ENCODE measurements around the gene KLHL25. TPM values are rescaled to one million over a fixed set of nuclear protein-coding genes. Genes with fewer than 3 reads are reported as not detected.

KLHL25 gene
- total RNA-seq, 1 experiment from 2014 or later, result 18.4 TPM

DNA sequence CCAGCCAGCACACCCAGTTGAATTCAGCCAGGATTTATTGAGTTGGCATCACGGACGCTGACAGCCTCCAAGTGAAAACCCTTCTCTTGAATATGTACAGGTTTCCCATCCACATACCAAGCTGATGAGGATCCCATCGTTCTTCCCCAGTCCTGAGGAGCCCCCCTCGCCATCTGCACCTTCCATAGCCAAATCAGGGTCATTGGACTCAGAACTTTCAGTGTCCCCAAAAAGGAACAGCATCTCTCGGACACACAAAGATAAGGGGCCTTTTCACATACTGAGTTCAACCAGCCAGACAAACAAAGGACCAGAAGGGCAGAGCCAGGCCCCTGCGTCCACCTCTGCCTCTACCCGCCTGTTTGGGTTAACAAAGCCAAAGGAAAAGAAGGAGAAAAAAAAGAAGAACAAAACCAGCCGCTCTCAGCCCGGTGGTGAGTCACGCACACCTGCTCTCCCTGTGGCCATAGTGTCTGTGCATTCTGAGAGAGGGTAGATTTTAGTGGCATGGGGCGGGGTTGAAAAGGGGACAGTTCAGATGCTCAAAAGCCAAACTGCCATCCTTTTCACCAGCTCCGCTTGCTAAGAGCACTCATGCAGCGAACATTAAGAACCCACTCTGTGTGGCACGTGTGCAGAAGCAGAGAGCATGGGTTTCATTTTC, 51.2 kb downstream of the KLHL25 start:
- TF ChIP-seq CTCF (conservative IDR thresholded peaks at IDR 0.05), result no peak
- Histone ChIP-seq H2BK20ac (ENCODE audit: low read depth, low read length, poor library complexity, severe bottlenecking) (no peak overlapping the region), H3K23me2 (ENCODE audit: insufficient read length, low read depth, low read length, poor library complexity, severe bottlenecking) (no peaks in the 10 kb centered on the region), H4K5ac (ENCODE audit: insufficient read length, low read depth, low read length) (no peak overlapping the region), H3K4me1 (ENCODE audit: insufficient read depth, low read length) (no peaks in the 10 kb centered on the region; the same call in 1 of the 2 replicates), H3K23ac (ENCODE audit: insufficient read length, low read depth, low read length) (no peak overlapping the region), H3K14ac (ENCODE audit: insufficient read depth, low read length) (no peak overlapping the region), H2BK5ac (ENCODE audit: insufficient read length, low read length) (no peak overlapping the region), H3T11ph (ENCODE audit: low read length) (no peak overlapping the region), H3K4me2 (ENCODE audit: insufficient read depth, insufficient read length, low read length) (no peak overlapping the region), H3K56ac (ENCODE audit: insufficient read length, low read depth, low read length) (no peak overlapping the region), H4K8ac (replicated peaks; ENCODE audit: insufficient read length, low read depth, low read length) (no peak overlapping the region), H3K18ac (ENCODE audit: insufficient read length, low read depth, low read length) (no peak overlapping the region), H3K9ac (ENCODE audit: extremely low read depth, insufficient read length, low read length) (no peak overlapping the region), H3K27ac (ENCODE audit: insufficient read length, low read depth, low read length) (no peak overlapping the region), H4K20me1 (ENCODE audit: control insufficient read depth, insufficient read depth, insufficient read length) (no peaks in the 10 kb centered on the region), H3K79me1 (ENCODE audit: insufficient read depth, low read depth, low read length, poor library complexity, severe bottlenecking) (no peaks in the 10 kb centered on the region), H3K27me3 (ENCODE audit: insufficient read depth, low read length) (no peaks in the 10 kb centered on the region), H2BK15ac (ENCODE audit: low read depth, low read length) (no peak overlapping the region), H3K4ac (ENCODE audit: low read depth, low read length) (no peak overlapping the region), H3K9me3 (ENCODE audit: control insufficient read depth, low read depth, low read length) (no peaks in the 10 kb centered on the region), H2AK5ac (ENCODE audit: insufficient read length, low read length) (no peak overlapping the region), H4K91ac (ENCODE audit: insufficient read length, low read depth, low read length) (no peak overlapping the region), H3K79me2 (ENCODE audit: insufficient read depth, low read length) (no peaks in the 10 kb centered on the region), H2BK120ac (ENCODE audit: low read depth, low read length, poor library complexity, severe bottlenecking) (no peak overlapping the region), H2BK12ac (ENCODE audit: insufficient read length, low read depth, low read length) (no peak overlapping the region), H2AFZ (ENCODE audit: low read length) (no peak overlapping the region)
- DNase-seq, result no peak
- peaks cover 26 to 70% (median 64%) of the 10 kb centered on the region in 3 experiments; a peak in 6 of 7 replicates for H3K36me3 Mint-ChIP-seq (ENCODE audit: insufficient read depth in 1 of 3, low read depth in 3 of 3)
- peak overlapping the region; percentile 40 to 80 (median 68); a peak in 4 of 7 replicates for H3K27ac Mint-ChIP-seq
- no peaks in the 10 kb centered on the region for H3K27me3 Mint-ChIP-seq (ENCODE audit: low read depth)
- H3K4me3 Mint-ChIP-seq, result no peak overlapping the region
- H3K4me1 Mint-ChIP-seq, result peaks cover 23 to 30% of the 10 kb centered on the region in 2 experiments
- WGBS (ENCODE audit: extremely low coverage, insufficient read length, low lambda C conversion rate), result no CpG with 5 or more reads among the region's 14 CpGs
- H3K9me3 Mint-ChIP-seq, result no peaks in the 10 kb centered on the region
